ENCODE data around the gene TRHDE.

TRHDE gene

GRCh38 chr12:72234886-72235285, 37.3 kb upstream of the TRHDE start (continued):
- no peak for TF ChIP-seq ZNF626 (tag by site-specific recombination; IDR thresholded peaks at IDR 0.05)
- TF ChIP-seq ZSCAN4 (tag by site-specific recombination; IDR thresholded peaks at IDR 0.05), result no peak
- no peak for TF ChIP-seq ZNF776 (tag by site-specific recombination; IDR thresholded peaks at IDR 0.05; ENCODE audit: borderline replicate concordance)
- TF ChIP-seq ZNF548 (tag by site-specific recombination; IDR thresholded peaks at IDR 0.05), result no peak
- no peak for TF ChIP-seq ZNF138 (tag by site-specific recombination; IDR thresholded peaks at IDR 0.05; ENCODE audit: borderline replicate concordance)
- TF ChIP-seq ELK4 (IDR thresholded peaks at IDR 0.05; ENCODE audit: borderline replicate concordance, low read depth, low read length), result no peak
- no peak for TF ChIP-seq HIC1 (tag by site-specific recombination; IDR thresholded peaks at IDR 0.05)
- TF ChIP-seq TSHZ1 (tag by site-specific recombination; IDR thresholded peaks at IDR 0.05; ENCODE audit: borderline replicate concordance), result no peak
- no peak for TF ChIP-seq RBAK (tag by site-specific recombination; IDR thresholded peaks at IDR 0.05)

GRCh38 chr12:72236071-72236705, 36.0 kb upstream of the TRHDE start:
- ChIA-PET CTCF (no interaction called here), POLR2A (no interaction called here)
- H3K9me3 ChIP-seq (ENCODE audit: control insufficient read depth, insufficient read depth, low read depth, low read length), result no peaks in the 10 kb centered on the region
- H3K4me3 ChIP-seq (ENCODE audit: low read depth, low read length), result no peak overlapping the region
- no peaks in the 10 kb centered on the region for H3K4me1 ChIP-seq (ENCODE audit: control insufficient read depth, insufficient read depth, low read length)
- no peak overlapping the region for H3K27ac ChIP-seq (ENCODE audit: extremely low read depth, low read depth, low read length)
- TF ChIP-seq TSHZ1 (tag by site-specific recombination; IDR thresholded peaks at IDR 0.05; ENCODE audit: borderline replicate concordance) (no peak), ZFP41 (tag by site-specific recombination; IDR thresholded peaks at IDR 0.05; ENCODE audit: borderline replicate concordance) (no peak), ZNF501 (tag by site-specific recombination; IDR thresholded peaks at IDR 0.05) (no peak), ZNF768 (tag by site-specific recombination; IDR thresholded peaks at IDR 0.05) (no peak), ZNF132 (tag by site-specific recombination; IDR thresholded peaks at IDR 0.05; ENCODE audit: borderline replicate concordance) (no peak)
- no peaks in the 10 kb centered on the region for H3K36me3 ChIP-seq (ENCODE audit: control insufficient read depth in 2 of 2, insufficient read depth in 1 of 2, low read length in 2 of 2)
